Measurements from ENCODE around the gene PDCL3. TPM values are rescaled to one million over a fixed set of nuclear protein-coding genes. Genes with fewer than 3 reads are reported as not detected.

PDCL3 gene
- total RNA-seq, 4 donors from 2014 or later: 6.6 to 13.3 (median 10.7) TPM

DNA sequence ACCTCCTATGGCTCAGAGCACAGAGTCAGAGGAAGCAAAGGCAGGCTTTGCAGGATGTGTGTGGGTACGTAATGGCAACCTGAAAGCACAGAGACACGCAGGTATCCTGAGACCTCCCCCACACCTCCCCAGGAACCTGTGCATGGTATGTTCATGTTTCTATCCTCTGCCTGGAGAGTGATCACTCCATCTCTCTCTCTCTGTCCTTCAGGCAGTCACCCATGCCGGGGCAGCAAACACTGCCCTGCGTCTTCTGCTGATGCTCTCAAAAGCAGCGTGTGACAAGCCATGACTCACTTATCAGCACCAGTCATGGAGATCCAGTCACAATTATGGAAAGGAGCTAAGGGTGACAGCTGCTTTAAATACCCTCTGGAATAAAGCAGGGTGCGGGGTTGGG is 52.7 kb downstream of the PDCL3 start:
- WGBS, 2 donors: 89 to 93% methylated on average over 5 to 6 of the region's 6 CpGs
- Histone ChIP-seq H3K9me3 (no peaks in the 10 kb centered on the region), H3K36me3 (no peaks in the 10 kb centered on the region), H3K4me1 (peaks cover 2 to 8% of the 10 kb centered on the region in 2 donors), H3K27me3 (no peaks in the 10 kb centered on the region), H3K4me3 (replicated peaks in 1 of 3) (no peak overlapping the region), H3K27ac (no peak overlapping the region)
- TF ChIP-seq, protein P1, sequence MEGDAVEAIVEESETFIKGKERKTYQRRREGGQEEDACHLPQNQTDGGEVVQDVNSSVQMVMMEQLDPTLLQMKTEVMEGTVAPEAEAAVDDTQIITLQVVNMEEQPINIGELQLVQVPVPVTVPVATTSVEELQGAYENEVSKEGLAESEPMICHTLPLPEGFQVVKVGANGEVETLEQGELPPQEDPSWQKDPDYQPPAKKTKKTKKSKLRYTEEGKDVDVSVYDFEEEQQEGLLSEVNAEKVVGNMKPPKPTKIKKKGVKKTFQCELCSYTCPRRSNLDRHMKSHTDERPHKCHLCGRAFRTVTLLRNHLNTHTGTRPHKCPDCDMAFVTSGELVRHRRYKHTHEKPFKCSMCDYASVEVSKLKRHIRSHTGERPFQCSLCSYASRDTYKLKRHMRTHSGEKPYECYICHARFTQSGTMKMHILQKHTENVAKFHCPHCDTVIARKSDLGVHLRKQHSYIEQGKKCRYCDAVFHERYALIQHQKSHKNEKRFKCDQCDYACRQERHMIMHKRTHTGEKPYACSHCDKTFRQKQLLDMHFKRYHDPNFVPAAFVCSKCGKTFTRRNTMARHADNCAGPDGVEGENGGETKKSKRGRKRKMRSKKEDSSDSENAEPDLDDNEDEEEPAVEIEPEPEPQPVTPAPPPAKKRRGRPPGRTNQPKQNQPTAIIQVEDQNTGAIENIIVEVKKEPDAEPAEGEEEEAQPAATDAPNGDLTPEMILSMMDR (IDR thresholded peaks at IDR 0.05): no peak
- no peak for TF ChIP-seq POLR2A (IDR thresholded peaks at IDR 0.05)
- no peak for DNase-seq
- intact Hi-C loops (cut with DNase I): loop anchor here (10.0 kb wide), 1 partner anchor 109 kb away; no protein-coding TSS in a partner anchor

- 84 to 90% methylated on average over 4 of the region's 4 CpGs for WGBS, 2 donors
- Histone ChIP-seq H3K27me3 (no peaks in the 10 kb centered on the region), H3K4me1 (peaks cover 6 to 12% of the 10 kb centered on the region in 2 donors), H3K36me3 (no peaks in the 10 kb centered on the region), H3K9me3 (no peaks in the 10 kb centered on the region), H3K4me3 (replicated peaks in 1 of 3) (no peak overlapping the region), H3K27ac (no peak overlapping the region)
- TF ChIP-seq, protein P1 (IDR thresholded peaks at IDR 0.05): no peak
- no peak for TF ChIP-seq POLR2A (IDR thresholded peaks at IDR 0.05)
- intact Hi-C loops (cut with DNase I): loop anchor here (10.0 kb wide), 1 partner anchor 109 kb away; no protein-coding TSS in a partner anchor
- DNase-seq: no peak
Observed at GRCh38 chr2:100615886-100616285, 53.1 kb downstream of the PDCL3 start.

DNA sequence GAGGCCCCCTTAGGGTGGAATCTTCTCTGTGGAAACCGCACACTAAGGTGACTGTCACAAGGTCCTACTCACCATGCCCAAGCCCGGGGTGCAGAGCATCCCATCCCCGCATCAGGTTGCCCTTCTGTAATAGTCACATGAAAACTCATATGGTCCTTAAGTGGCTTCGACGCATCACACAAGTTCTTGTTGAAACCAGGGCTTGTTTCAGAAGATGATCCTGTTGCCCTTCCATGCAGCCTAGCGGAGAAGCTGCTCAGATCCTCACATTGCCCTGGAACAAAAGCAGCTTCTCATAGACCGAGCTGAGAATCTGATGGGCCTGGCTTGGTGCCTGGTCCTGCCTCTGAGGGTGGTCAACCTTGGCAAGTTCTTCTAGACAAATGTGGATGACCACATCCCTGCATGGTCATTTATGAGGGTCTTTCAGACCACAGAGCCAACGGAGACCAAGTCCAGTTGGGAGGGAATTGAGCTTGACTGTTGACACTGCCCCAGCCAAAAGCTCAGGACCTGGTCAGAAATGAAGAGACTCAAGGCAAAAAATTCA is 54.1 kb downstream of the PDCL3 start:
- 93% methylated on average over 5 to 8 of the region's 8 CpGs for WGBS, 2 donors
- TF ChIP-seq, protein P1 (IDR thresholded peaks at IDR 0.05): no peak
- TF ChIP-seq POLR2A (IDR thresholded peaks at IDR 0.05): no peak
- H3K4me1 ChIP-seq: peaks cover 8 to 12% of the 10 kb centered on the region in 2 donors
- H3K27ac ChIP-seq: no peak overlapping the region
- H3K9me3 ChIP-seq: no peaks in the 10 kb centered on the region
- H3K36me3 ChIP-seq: no peaks in the 10 kb centered on the region
- H3K27me3 ChIP-seq: no peaks in the 10 kb centered on the region
- no peak overlapping the region for H3K4me3 ChIP-seq (replicated peaks in 1 of 3)
- no peak for DNase-seq
- intact Hi-C loops (cut with DNase I): loop anchor here (10.0 kb wide), 1 partner anchor 108 kb away; no protein-coding TSS in a partner anchor

DNA sequence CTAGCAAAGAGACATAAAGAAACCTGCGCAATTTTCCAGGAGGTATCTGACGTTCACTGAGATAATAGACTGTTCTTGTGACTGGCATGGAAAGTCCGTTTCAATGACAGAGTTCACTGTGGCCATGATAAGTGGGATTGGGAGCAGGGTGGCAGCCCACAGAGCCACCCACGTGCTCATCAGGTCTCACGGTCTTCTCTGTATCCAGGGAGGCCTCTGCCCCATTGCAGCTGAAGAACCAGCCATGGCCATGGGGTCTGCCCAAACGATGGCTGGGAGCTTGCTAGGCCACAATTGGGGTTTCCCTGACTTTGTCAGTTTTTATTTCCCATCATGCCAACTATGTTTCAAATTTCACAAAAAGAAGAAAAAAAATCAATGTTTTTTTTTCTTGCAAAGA is 57.2 kb downstream of the PDCL3 start:
- no peaks in the 10 kb centered on the region for H3K9me3 ChIP-seq
- H3K4me1 ChIP-seq: peaks cover 8 to 12% of the 10 kb centered on the region in 2 donors
- no peaks in the 10 kb centered on the region for H3K36me3 ChIP-seq
- H3K27ac ChIP-seq: peak overlapping the region in 1 of 3 donors; percentile 15
- TF ChIP-seq, protein P1 (IDR thresholded peaks at IDR 0.05): no peak
- no peak for TF ChIP-seq POLR2A (IDR thresholded peaks at IDR 0.05)
- intact Hi-C loops (cut with DNase I): loop anchor here (10.0 kb wide), 1 partner anchor 105 kb away; no protein-coding TSS in a partner anchor
- peak in 1 of 2 donors; percentile 43 for DNase-seq
- no peak overlapping the region for H3K4me3 ChIP-seq (replicated peaks in 1 of 3)
- no peaks in the 10 kb centered on the region for H3K27me3 ChIP-seq
- WGBS, 2 donors: 63 to 64% methylated on average over 6 of the region's 6 CpGs

GRCh38 chr2:100620481-100620880 is 57.7 kb downstream of the PDCL3 start:
- DNase-seq: peak; percentile 78 to 90
- no peak for TF ChIP-seq POLR2A (IDR thresholded peaks at IDR 0.05)
- TF ChIP-seq, protein P1 (IDR thresholded peaks at IDR 0.05): peak in 4 of 6 experiments; percentile 20 to 52 (median 24)
- H3K27me3 ChIP-seq: no peaks in the 10 kb centered on the region
- 48 to 51% methylated on average over 3 of the region's 3 CpGs for WGBS, 2 donors
- H3K4me1 ChIP-seq: peaks cover 8 to 12% of the 10 kb centered on the region in 2 donors
- intact Hi-C loops (cut with DNase I): no loop called here
- H3K4me3 ChIP-seq (replicated peaks in 1 of 3): no peak overlapping the region
- no peaks in the 10 kb centered on the region for H3K36me3 ChIP-seq
- peak overlapping the region; percentile 15 to 58 (median 48) for H3K27ac ChIP-seq
- H3K9me3 ChIP-seq: no peaks in the 10 kb centered on the region
